HepG2 (cell line): ENCODE measurements around the gene TRIM9.

Experiments
- CEBPB ChIP-seq: IDR thresholded peaks from 2 replicates; pipeline ENCODE4 v1.6.1; 2011; ENCODE audit warnings: low read depth, low read length, improper control_type of control experiment, borderline replicate concordance
- CHCHD3 ChIP-seq: sonication (generic); formaldehyde crosslinking; IDR thresholded peaks from 2 replicates; pipeline ENCODE4 v1.8.0; 2022; ENCODE audit warnings: mild to moderate bottlenecking, missing genetic modification reagents, moderate library complexity
- DMAP1 ChIP-seq: IDR thresholded peaks from 2 replicates; pipeline ENCODE4 v1.6.1; 2016
- EHMT2 ChIP-seq: fragments of 200-600 bp; sonication (generic); IDR thresholded peaks from 2 replicates; pipeline ENCODE4 v1.7.0; 2017; ENCODE audit warnings: antibody characterized with exemption, low read depth, low read length, borderline replicate concordance
- ELF1 ChIP-seq: sonication (generic); formaldehyde crosslinking; IDR thresholded peaks from 2 replicates; pipeline ENCODE4 v1.4.0; 2020; ENCODE audit warnings: missing genetic modification reagents
- EZH2 ChIP-seq: conservative IDR thresholded peaks from 2 replicates; pipeline ENCODE4 v1.6.1; 2012; ENCODE audit warnings: mild to moderate bottlenecking, low read depth, low read length, moderate library complexity
- RXRA ChIP-seq: sonication (generic); formaldehyde crosslinking; IDR thresholded peaks from 2 replicates; pipeline ENCODE4 v1.5.1; 2020; ENCODE audit warnings: missing genetic modification reagents
- SP1 ChIP-seq, 2 experiments: fragments of 450-650 bp in 1 of 2; sonication (generic) in 1 of 2; formaldehyde crosslinking in 1 of 2; IDR thresholded peaks; 2 replicates each; pipeline versions ENCODE4 v1.4.0 to v1.6.1; 2016 to 2020; ENCODE audit warnings: missing genetic modification reagents in 1 of 2
- TEAD3 ChIP-seq: optimal IDR thresholded peaks from 2 replicates; pipeline ENCODE3; 2016; ENCODE audit warnings: borderline replicate concordance
- TF ChIP-seq, protein P1 (sequence below): sonication (generic); formaldehyde crosslinking; IDR thresholded peaks from 2 replicates; pipeline ENCODE4 v1.5.0; 2020; ENCODE audit warnings: missing genetic modification reagents
- TF ChIP-seq, protein P2 (sequence below): sonication (generic); formaldehyde crosslinking; IDR thresholded peaks from 2 replicates; pipeline ENCODE4 v1.8.0; 2022; ENCODE audit warnings: mild to moderate bottlenecking, missing genetic modification reagents, moderate library complexity
- TF ChIP-seq, protein P3 (sequence below), 2 experiments: sonication (generic) in 1 of 2; formaldehyde crosslinking in 1 of 2; IDR thresholded peaks; 2 replicates each; pipeline versions ENCODE4 v1.4.0 to v1.6.1; 2018 to 2020; ENCODE audit warnings: missing genetic modification reagents in 2 of 2, borderline replicate concordance in 1 of 2, low read depth in 1 of 2, mild to moderate bottlenecking in 1 of 2, missing biosample characterization in 1 of 2

DNA sequence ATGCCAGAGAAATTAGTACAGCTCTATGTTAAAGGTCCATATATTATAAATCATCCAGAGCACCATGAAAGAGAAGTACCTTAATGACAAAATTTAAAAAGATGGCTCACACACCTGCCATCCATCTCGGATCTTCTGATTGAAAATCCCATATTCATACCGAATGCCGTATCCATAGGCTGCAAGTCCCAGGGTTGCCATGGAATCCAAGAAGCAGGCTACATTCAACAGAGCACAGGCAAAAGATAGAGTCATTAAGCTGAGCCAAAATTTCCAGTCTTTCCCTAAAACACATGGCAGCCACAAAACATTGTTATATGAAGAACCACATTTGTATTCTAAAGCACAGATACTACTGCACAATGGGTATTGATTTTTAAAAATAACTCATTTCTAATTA lies 163.3 kb downstream of the TRIM9 start:
- TF ChIP-seq, protein P1, sequence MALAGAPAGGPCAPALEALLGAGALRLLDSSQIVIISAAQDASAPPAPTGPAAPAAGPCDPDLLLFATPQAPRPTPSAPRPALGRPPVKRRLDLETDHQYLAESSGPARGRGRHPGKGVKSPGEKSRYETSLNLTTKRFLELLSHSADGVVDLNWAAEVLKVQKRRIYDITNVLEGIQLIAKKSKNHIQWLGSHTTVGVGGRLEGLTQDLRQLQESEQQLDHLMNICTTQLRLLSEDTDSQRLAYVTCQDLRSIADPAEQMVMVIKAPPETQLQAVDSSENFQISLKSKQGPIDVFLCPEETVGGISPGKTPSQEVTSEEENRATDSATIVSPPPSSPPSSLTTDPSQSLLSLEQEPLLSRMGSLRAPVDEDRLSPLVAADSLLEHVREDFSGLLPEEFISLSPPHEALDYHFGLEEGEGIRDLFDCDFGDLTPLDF = no peak
- TF ChIP-seq RXRA (no peak), TEAD3 (no peak), CHCHD3 (CRISPR knock-in tag) (no peak), ELF1 (CRISPR knock-in tag) (no peak), DMAP1 (CRISPR knock-in tag) (no peak), CEBPB (no peak), EZH2 (no peak), EHMT2 (no peak), SP1 (IDR thresholded peaks at IDR 0.05) (no peak), SP1 (CRISPR knock-in tag; IDR thresholded peaks at IDR 0.05) (no peak)
- TF ChIP-seq, protein P2, sequence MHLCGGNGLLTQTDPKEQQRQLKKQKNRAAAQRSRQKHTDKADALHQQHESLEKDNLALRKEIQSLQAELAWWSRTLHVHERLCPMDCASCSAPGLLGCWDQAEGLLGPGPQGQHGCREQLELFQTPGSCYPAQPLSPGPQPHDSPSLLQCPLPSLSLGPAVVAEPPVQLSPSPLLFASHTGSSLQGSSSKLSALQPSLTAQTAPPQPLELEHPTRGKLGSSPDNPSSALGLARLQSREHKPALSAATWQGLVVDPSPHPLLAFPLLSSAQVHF (CRISPR knock-in tag) = no peak
- TF ChIP-seq, protein P3, sequence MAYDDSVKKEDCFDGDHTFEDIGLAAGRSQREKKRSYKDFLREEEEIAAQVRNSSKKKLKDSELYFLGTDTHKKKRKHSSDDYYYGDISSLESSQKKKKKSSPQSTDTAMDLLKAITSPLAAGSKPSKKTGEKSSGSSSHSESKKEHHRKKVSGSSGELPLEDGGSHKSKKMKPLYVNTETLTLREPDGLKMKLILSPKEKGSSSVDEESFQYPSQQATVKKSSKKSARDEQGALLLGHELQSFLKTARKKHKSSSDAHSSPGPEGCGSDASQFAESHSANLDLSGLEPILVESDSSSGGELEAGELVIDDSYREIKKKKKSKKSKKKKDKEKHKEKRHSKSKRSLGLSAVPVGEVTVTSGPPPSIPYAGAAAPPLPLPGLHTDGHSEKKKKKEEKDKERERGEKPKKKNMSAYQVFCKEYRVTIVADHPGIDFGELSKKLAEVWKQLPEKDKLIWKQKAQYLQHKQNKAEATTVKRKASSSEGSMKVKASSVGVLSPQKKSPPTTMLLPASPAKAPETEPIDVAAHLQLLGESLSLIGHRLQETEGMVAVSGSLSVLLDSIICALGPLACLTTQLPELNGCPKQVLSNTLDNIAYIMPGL (CRISPR knock-in tag; IDR thresholded peaks at IDR 0.05; ENCODE audit: borderline replicate concordance in 1 of 2, low read depth in 1 of 2) = no peak
